ENCODE data around the gene AFF1.

DNA sequence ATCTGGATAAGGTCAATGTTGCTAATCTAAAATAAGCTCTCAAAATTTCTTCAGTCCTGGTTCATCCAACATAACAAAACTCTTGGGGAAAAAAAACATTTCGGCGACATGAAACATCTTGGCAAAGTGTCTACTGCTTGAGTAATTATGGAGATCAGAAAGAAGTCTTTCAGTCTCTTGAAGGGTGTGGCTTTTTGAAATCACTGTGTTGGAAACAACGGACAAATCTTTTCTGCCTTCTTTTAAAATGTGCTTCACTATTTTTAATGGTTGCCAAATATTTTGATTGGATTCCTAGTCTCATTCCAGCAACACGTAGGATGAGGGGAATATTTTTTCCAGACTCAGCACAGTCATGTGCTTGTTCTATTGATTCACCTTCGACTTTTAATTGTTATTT lies 147.0 kb downstream of the AFF1 start:
- TF ChIP-seq POLR2AphosphoS5 (IDR thresholded peaks at IDR 0.05; ENCODE audit: low read depth, low read length), result no peak
- TF ChIP-seq, protein P1, sequence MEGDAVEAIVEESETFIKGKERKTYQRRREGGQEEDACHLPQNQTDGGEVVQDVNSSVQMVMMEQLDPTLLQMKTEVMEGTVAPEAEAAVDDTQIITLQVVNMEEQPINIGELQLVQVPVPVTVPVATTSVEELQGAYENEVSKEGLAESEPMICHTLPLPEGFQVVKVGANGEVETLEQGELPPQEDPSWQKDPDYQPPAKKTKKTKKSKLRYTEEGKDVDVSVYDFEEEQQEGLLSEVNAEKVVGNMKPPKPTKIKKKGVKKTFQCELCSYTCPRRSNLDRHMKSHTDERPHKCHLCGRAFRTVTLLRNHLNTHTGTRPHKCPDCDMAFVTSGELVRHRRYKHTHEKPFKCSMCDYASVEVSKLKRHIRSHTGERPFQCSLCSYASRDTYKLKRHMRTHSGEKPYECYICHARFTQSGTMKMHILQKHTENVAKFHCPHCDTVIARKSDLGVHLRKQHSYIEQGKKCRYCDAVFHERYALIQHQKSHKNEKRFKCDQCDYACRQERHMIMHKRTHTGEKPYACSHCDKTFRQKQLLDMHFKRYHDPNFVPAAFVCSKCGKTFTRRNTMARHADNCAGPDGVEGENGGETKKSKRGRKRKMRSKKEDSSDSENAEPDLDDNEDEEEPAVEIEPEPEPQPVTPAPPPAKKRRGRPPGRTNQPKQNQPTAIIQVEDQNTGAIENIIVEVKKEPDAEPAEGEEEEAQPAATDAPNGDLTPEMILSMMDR (IDR thresholded peaks at IDR 0.05), result no peak

Measured in Panc1 (cell line).